HepG2 (cell line): Measurements from ENCODE around the gene JMJD1C. TPM values are rescaled to one million over a fixed set of nuclear protein-coding genes. Genes with fewer than 3 reads are reported as not detected.

Experiments used
- AHR ChIP-seq: IDR thresholded peaks from 2 replicates; pipeline ENCODE4 v1.6.1; 2018; ENCODE audit warnings: missing genetic modification reagents, missing compliant biosample characterization
- ARID4A ChIP-seq: sonication (generic); formaldehyde crosslinking; IDR thresholded peaks from 2 replicates; pipeline ENCODE4 v1.5.0; 2020; ENCODE audit warnings: mild to moderate bottlenecking, missing genetic modification reagents, borderline replicate concordance
- CENPT ChIP-seq: sonication (generic); formaldehyde crosslinking; IDR thresholded peaks from 2 replicates; pipeline ENCODE4 v1.8.0; 2022; ENCODE audit warnings: low read depth, mild to moderate bottlenecking, moderate library complexity, missing genetic modification reagents
- FOXJ3 ChIP-seq: sonication (generic); formaldehyde crosslinking; IDR thresholded peaks from 2 replicates; pipeline ENCODE4 v1.4.0; 2020; ENCODE audit warnings: missing genetic modification reagents, mild to moderate bottlenecking, borderline replicate concordance
- GMEB1 ChIP-seq: sonication (generic); formaldehyde crosslinking; IDR thresholded peaks from 2 replicates; pipeline ENCODE4 v1.5.1; 2020; ENCODE audit warnings: missing genetic modification reagents, mild to moderate bottlenecking, borderline replicate concordance
- ISL2 ChIP-seq: sonication (generic); formaldehyde crosslinking; IDR thresholded peaks from 2 replicates; pipeline ENCODE4 v1.5.0; 2020; ENCODE audit warnings: missing genetic modification reagents
- MED1 ChIP-seq: sonication (generic); formaldehyde crosslinking; IDR thresholded peaks from 2 replicates; pipeline ENCODE4 v1.4.0; 2020; ENCODE audit warnings: missing genetic modification reagents
- PRDM4 ChIP-seq: sonication (generic); formaldehyde crosslinking; IDR thresholded peaks from 2 replicates; pipeline ENCODE4 v1.9.0; 2021; ENCODE audit warnings: missing genetic modification reagents, borderline replicate concordance
- RELA ChIP-seq: sonication (generic); formaldehyde crosslinking; IDR thresholded peaks from 2 replicates; pipeline ENCODE4 v1.4.0; 2020; ENCODE audit warnings: missing genetic modification reagents
- RFX5 ChIP-seq: IDR thresholded peaks from 2 replicates; pipeline ENCODE4 v1.6.1; 2011; ENCODE audit warnings: low read depth, low read length, improper control_type of control experiment
- TBX2 ChIP-seq: sonication (generic); formaldehyde crosslinking; IDR thresholded peaks from 2 replicates; pipeline ENCODE4 v1.5.0; 2020; ENCODE audit warnings: missing genetic modification reagents, mild to moderate bottlenecking, borderline replicate concordance
- THAP11 ChIP-seq: IDR thresholded peaks from 2 replicates; pipeline ENCODE4 v1.6.1; 2016; ENCODE audit warnings: missing biosample characterization, missing genetic modification reagents
- U2AF1 ChIP-seq: fragments of 200-400 bp; formaldehyde crosslinking; optimal IDR thresholded peaks from 2 replicates; pipeline ENCODE3; 2017; ENCODE audit warnings: mild to moderate bottlenecking, low read depth, low read length
- WIZ ChIP-seq: sonication (generic); formaldehyde crosslinking; IDR thresholded peaks from 2 replicates; pipeline ENCODE4 v1.5.1; 2020; ENCODE audit warnings: mild to moderate bottlenecking, missing genetic modification reagents
- ZNF160 ChIP-seq: sonication (generic); formaldehyde crosslinking; IDR thresholded peaks from 2 replicates; pipeline ENCODE4 v1.8.0; 2022; ENCODE audit warnings: mild to moderate bottlenecking, inconsistent platforms, missing genetic modification reagents
- ZNF605 ChIP-seq: sonication (generic); formaldehyde crosslinking; IDR thresholded peaks from 2 replicates; pipeline ENCODE4 v1.8.0; 2022; ENCODE audit warnings: mild to moderate bottlenecking, missing genetic modification reagents
- ZNF629 ChIP-seq: sonication (generic); formaldehyde crosslinking; conservative IDR thresholded peaks from 2 replicates; pipeline ENCODE4 v1.5.0; 2020; ENCODE audit warnings: missing genetic modification reagents
- ZNF710 ChIP-seq: sonication (generic); formaldehyde crosslinking; IDR thresholded peaks from 2 replicates; pipeline ENCODE4 v1.5.0; 2020; ENCODE audit warnings: mild to moderate bottlenecking, missing genetic modification reagents, borderline replicate concordance
- polyA plus RNA-seq, 8 experiments: library from polyadenylated mRNA; depleted of rRNA in 3 of 8; stranded (reverse) in 7 of 8; unstranded in 1 of 8; fragments of >200 nt; fragmentation: Illumina TruSeq in 4 of 8; extraction: Trizol in 4 of 8; gene quantifications; 2 replicates each; pipeline versions ENCODE4 v1.2.1 to v1.2.3, GENCODE V29; 2011 to 2016; ENCODE audit warnings: low read depth in 4 of 8, missing spikeins in 1 of 8, mixed read lengths in 1 of 8; ENCODE audit not compliant: insufficient read depth in 1 of 8
- total RNA-seq, 5 experiments: library from RNA; depleted of rRNA; stranded (reverse); fragments of >200 nt; fragmentation: Illumina TruSeq; extraction: Trizol; gene quantifications; 2 replicates each; pipeline ENCODE4 v1.2.3, GENCODE V29; 2016; ENCODE audit warnings: low read depth in 1 of 5

JMJD1C gene
- total and polyA plus RNA-seq, 2 of the 13 experiments (the other 11 are each of a cell fraction or from before 2014, with no cell fraction given), result 42.3 to 42.7 TPM

GRCh38 chr10:63133056-63133820 lies 332.5 kb downstream of the JMJD1C start, which contains the start of gene NRBF2 (continued):
- TF ChIP-seq ARID4A (CRISPR knock-in tag), result peak; percentile 90
- TF ChIP-seq FOXJ3 (CRISPR knock-in tag), result no peak
- peak; percentile 67; the same call in 1 of the 2 replicates for TF ChIP-seq ZNF710 (CRISPR knock-in tag)
- peak; percentile 27 for TF ChIP-seq ISL2
- no peak for TF ChIP-seq U2AF1
- peak; percentile 87 for TF ChIP-seq TBX2 (CRISPR knock-in tag)
- TF ChIP-seq AHR (CRISPR knock-in tag), result 0 out of 2 replicates have a peak, but pooled peaks have one; percentile 29
- no peak for TF ChIP-seq PRDM4 (CRISPR knock-in tag)
- peak; percentile 93 for TF ChIP-seq WIZ (CRISPR knock-in tag)
- TF ChIP-seq RELA (CRISPR knock-in tag), result 0 out of 2 replicates have a peak, but pooled peaks have one; percentile 26
- TF ChIP-seq ZNF605 (CRISPR knock-in tag), result peak; percentile 80
- TF ChIP-seq CENPT, result no peak
- TF ChIP-seq RFX5, result peak; percentile 85
- TF ChIP-seq MED1 (CRISPR knock-in tag), result peak; percentile 58
- TF ChIP-seq THAP11 (CRISPR knock-in tag), result peak; percentile 91
- TF ChIP-seq GMEB1 (CRISPR knock-in tag), result peak; percentile 100
- TF ChIP-seq ZNF160, result peak; percentile 82
- no peak for TF ChIP-seq ZNF629 (CRISPR knock-in tag)
